ENCODE data around the gene MAJIN. TPM values are rescaled to one million over a fixed set of nuclear protein-coding genes. Genes with fewer than 3 reads are reported as not detected.

MAJIN gene
- polyA plus RNA-seq, 1 of the 3 experiments (the other 2 are of a cell fraction) = not detected

DNA sequence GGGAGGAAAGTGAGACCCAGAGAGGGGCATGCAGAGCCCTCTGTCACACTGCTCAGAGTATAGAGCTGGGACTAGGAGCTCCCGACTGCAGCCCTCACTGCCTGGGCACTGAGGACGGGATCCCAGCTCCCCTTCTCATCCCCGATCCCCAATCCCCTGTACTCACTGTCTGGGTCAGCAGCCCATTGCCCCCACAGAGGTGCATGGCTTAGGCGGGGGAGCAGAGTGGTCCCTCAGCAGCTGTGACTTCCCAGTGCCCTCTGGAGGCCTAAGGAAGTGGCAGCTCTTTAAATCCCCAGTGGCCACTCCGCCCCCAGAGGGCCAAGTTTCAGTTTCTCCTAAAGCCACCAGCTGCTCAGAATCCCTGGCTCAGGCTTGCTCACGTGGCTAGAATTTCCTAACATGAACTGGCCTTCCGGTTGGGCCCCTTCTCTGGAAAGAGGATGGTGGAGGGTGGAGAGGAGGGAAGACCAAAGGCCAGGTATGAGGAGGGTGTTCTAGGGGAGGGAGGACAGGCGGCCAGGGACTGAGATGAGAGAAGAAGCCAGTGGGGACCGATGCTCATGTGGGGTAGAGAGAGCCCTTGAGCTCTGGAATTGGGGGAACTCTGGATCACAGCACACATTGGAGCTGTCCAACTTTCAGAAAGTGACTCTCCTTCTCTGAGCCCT lies 24.9 kb upstream of the MAJIN start, which contains the start of gene BATF2:
Gene BATF2, minus strand, starts transcription at position 262 of the 671 bp plus-strand sequence. Its CDS starts 57 bp downstream, at position 205.
- POLR2A ChIA-PET = interaction anchor here (0.9 kb wide), 1 partner anchor 72 kb away, joined by 3 read pairs; the partner anchor contains the start of gene PPP2R5B

More for the DNA sequence above, 24.9 kb upstream of the MAJIN start, which contains the start of gene BATF2:
- Histone ChIP-seq H3K4me1 (ENCODE audit: control insufficient read depth in 1 of 2, insufficient read depth in 2 of 2, low read depth in 1 of 2, low read length in 1 of 2) (no peaks in the 10 kb centered on the region; a peak in 1 of 4 replicates), H3K9me3 (no peaks in the 10 kb centered on the region), H3F3A (replicated peaks; ENCODE audit: insufficient read depth) (no peaks in the 10 kb centered on the region), H3K9ac (no peak within 1 kb of the TSS), H3K9me2 (no peaks in the 10 kb centered on the region), H4K20me1 (ENCODE audit: insufficient read depth) (no peaks in the 10 kb centered on the region), H3K79me2 (ENCODE audit: insufficient read depth) (no peaks in the 10 kb centered on the region), H3K27me3 (ENCODE audit: insufficient read depth) (no peaks in the 10 kb centered on the region), H3K36me3 (replicated peaks in 1 of 2; ENCODE audit: control insufficient read depth in 1 of 2, insufficient read depth in 2 of 2, low read length in 1 of 2) (no peaks in the 10 kb centered on the region), H3K4me3 (ENCODE audit: low read depth in 2 of 2, low read length in 1 of 2) (no peak within 1 kb of the TSS), H3K4me2 (no peak within 1 kb of the TSS), H2AFZ (ENCODE audit: low read depth) (no peak within 1 kb of the TSS), H3K27ac (ENCODE audit: low read depth in 2 of 2, low read length in 1 of 2) (no peak within 1 kb of the TSS)
- CTCF ChIA-PET = interaction anchor here (0.7 to 2.0 kb wide), 9 partner anchors 11 to 150 kb away, joined by 3 to 7 read pairs (median 3); partner anchors contain the start of genes ARL2 and SNX15
- peak; percentile 64 for DNase-seq
- TF ChIP-seq RAD21 (IDR thresholded peaks at IDR 0.05; ENCODE audit: low read length) (peak; percentile 56), SMC3 (IDR thresholded peaks at IDR 0.05; ENCODE audit: low read depth, low read length) (peak; percentile 32), TCF12 (IDR thresholded peaks at IDR 0.05) (no peak), FOSL2 (IDR thresholded peaks at IDR 0.05; ENCODE audit: borderline replicate concordance, low read depth) (no peak), FOXJ3 (CRISPR knock-in tag; IDR thresholded peaks at IDR 0.05) (no peak), SIN3A (IDR thresholded peaks at IDR 0.05; ENCODE audit: borderline replicate concordance, low read depth, low read length) (no peak)
- TF ChIP-seq, protein P1, sequence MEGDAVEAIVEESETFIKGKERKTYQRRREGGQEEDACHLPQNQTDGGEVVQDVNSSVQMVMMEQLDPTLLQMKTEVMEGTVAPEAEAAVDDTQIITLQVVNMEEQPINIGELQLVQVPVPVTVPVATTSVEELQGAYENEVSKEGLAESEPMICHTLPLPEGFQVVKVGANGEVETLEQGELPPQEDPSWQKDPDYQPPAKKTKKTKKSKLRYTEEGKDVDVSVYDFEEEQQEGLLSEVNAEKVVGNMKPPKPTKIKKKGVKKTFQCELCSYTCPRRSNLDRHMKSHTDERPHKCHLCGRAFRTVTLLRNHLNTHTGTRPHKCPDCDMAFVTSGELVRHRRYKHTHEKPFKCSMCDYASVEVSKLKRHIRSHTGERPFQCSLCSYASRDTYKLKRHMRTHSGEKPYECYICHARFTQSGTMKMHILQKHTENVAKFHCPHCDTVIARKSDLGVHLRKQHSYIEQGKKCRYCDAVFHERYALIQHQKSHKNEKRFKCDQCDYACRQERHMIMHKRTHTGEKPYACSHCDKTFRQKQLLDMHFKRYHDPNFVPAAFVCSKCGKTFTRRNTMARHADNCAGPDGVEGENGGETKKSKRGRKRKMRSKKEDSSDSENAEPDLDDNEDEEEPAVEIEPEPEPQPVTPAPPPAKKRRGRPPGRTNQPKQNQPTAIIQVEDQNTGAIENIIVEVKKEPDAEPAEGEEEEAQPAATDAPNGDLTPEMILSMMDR (IDR thresholded peaks at IDR 0.05) = peak; percentile 44
- TF ChIP-seq, protein P2, sequence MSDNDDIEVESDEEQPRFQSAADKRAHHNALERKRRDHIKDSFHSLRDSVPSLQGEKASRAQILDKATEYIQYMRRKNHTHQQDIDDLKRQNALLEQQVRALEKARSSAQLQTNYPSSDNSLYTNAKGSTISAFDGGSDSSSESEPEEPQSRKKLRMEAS (IDR thresholded peaks at IDR 0.05; ENCODE audit: low read depth) = peak; percentile 35; the same call in 1 of the 2 replicates
- TF ChIP-seq, protein P3, sequence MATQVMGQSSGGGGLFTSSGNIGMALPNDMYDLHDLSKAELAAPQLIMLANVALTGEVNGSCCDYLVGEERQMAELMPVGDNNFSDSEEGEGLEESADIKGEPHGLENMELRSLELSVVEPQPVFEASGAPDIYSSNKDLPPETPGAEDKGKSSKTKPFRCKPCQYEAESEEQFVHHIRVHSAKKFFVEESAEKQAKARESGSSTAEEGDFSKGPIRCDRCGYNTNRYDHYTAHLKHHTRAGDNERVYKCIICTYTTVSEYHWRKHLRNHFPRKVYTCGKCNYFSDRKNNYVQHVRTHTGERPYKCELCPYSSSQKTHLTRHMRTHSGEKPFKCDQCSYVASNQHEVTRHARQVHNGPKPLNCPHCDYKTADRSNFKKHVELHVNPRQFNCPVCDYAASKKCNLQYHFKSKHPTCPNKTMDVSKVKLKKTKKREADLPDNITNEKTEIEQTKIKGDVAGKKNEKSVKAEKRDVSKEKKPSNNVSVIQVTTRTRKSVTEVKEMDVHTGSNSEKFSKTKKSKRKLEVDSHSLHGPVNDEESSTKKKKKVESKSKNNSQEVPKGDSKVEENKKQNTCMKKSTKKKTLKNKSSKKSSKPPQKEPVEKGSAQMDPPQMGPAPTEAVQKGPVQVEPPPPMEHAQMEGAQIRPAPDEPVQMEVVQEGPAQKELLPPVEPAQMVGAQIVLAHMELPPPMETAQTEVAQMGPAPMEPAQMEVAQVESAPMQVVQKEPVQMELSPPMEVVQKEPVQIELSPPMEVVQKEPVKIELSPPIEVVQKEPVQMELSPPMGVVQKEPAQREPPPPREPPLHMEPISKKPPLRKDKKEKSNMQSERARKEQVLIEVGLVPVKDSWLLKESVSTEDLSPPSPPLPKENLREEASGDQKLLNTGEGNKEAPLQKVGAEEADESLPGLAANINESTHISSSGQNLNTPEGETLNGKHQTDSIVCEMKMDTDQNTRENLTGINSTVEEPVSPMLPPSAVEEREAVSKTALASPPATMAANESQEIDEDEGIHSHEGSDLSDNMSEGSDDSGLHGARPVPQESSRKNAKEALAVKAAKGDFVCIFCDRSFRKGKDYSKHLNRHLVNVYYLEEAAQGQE (IDR thresholded peaks at IDR 0.05; ENCODE audit: low read depth, low read length) = peak; percentile 59; the same call in 1 of the 2 replicates
- TF ChIP-seq, protein P4, sequence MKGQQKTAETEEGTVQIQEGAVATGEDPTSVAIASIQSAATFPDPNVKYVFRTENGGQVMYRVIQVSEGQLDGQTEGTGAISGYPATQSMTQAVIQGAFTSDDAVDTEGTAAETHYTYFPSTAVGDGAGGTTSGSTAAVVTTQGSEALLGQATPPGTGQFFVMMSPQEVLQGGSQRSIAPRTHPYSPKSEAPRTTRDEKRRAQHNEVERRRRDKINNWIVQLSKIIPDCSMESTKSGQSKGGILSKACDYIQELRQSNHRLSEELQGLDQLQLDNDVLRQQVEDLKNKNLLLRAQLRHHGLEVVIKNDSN (IDR thresholded peaks at IDR 0.05; ENCODE audit: borderline replicate concordance, low read depth) = peak; percentile 64
- WGBS (ENCODE audit: low lambda C conversion rate) = 58% methylated on average over 6 of the region's 9 CpGs

All from SK-N-SH (cell line).